ENCODE results near the gene OPTC. TPM values are rescaled to one million over a fixed set of nuclear protein-coding genes. Genes with fewer than 3 reads are reported as not detected.

OPTC gene
- total and polyA plus RNA-seq, 4 donors, result not detected

DNA sequence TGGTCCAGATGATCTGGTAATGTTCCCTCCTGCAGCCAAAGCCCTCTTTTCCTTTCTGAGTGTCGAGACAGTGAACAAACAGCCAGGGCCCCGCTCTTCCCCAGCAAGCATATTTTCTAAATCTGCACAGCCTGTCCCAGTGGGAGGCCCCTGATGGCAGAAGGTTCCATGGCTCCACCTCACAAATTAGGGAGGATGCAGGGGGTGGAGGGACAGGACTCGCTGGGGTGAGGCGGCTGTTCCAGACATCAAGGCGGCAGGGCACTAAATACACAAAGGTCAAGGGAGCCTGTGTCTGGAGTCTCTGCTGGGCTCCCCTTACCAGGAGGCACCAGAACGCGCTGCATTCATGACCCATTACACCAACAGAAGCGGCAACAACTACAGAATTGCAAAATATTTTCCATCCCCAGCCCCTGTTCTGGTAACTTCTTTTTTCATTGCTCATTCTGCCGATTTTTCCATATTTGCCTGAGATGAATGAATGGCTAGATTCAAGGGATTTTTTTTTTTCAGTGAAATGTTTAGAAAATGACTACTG is 45.4 kb upstream of the OPTC start:
- 68 to 82% methylated on average over 9 of the region's 9 CpGs for WGBS, 2 donors
- Histone ChIP-seq H3K36me3 (ENCODE audit: control insufficient read depth in 4 of 4, insufficient read depth in 4 of 4, low read length in 4 of 4) (no peaks in the 10 kb centered on the region), H3K9me3 (ENCODE audit: control insufficient read depth in 4 of 4, insufficient read depth in 3 of 4, low read length in 3 of 4) (peaks cover 0 to 5% (median 1%) of the 10 kb centered on the region in 4 donors), H3K9ac (ENCODE audit: insufficient read depth in 1 of 2, low read length in 2 of 2) (no peak overlapping the region), H3K27ac (ENCODE audit: low read depth in 1 of 2, low read length in 1 of 2) (peak overlapping the region; percentile 26 to 61), H3K4me1 (ENCODE audit: control insufficient read depth in 5 of 5, insufficient read depth in 5 of 5, low read length in 5 of 5) (peaks cover 0 to 8% (median 2%) of the 10 kb centered on the region in 5 donors), H3K4me3 (no peak overlapping the region), H3K27me3 (ENCODE audit: control insufficient read depth in 3 of 3, insufficient read depth in 3 of 3, low read length in 2 of 3) (no peaks in the 10 kb centered on the region)
- ATAC-seq (ENCODE audit: insufficient read depth, low FRiP score), result no peak
- TF ChIP-seq, protein P1, sequence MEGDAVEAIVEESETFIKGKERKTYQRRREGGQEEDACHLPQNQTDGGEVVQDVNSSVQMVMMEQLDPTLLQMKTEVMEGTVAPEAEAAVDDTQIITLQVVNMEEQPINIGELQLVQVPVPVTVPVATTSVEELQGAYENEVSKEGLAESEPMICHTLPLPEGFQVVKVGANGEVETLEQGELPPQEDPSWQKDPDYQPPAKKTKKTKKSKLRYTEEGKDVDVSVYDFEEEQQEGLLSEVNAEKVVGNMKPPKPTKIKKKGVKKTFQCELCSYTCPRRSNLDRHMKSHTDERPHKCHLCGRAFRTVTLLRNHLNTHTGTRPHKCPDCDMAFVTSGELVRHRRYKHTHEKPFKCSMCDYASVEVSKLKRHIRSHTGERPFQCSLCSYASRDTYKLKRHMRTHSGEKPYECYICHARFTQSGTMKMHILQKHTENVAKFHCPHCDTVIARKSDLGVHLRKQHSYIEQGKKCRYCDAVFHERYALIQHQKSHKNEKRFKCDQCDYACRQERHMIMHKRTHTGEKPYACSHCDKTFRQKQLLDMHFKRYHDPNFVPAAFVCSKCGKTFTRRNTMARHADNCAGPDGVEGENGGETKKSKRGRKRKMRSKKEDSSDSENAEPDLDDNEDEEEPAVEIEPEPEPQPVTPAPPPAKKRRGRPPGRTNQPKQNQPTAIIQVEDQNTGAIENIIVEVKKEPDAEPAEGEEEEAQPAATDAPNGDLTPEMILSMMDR (IDR thresholded peaks at IDR 0.05; ENCODE audit: control extremely low read depth, extremely low read depth), result no peak
- peak in 1 of 3 donors; percentile 55 for DNase-seq

DNA sequence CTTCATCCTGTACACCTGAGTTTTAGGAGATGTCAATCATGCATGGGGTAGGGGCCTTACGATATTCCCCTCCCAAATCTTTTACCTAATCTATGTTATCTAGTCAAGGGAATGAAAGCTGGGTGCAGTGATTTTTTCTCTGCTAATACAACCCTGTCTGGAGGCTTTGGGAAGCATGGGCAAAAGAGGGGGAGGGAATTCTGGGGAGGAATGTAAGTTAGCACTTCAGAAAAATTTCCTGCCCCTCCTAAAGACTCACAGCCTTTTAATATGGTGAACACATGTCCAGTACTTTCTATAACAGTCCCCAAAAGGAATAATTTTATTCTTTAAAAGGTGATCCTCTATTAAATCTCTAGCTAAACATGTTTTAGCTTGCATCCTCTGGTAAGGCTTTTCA is 44.0 kb upstream of the OPTC start:
- H3K4me1 ChIP-seq (ENCODE audit: control insufficient read depth in 5 of 5, insufficient read depth in 5 of 5, low read length in 5 of 5), result peaks cover 0 to 9% (median 2%) of the 10 kb centered on the region in 5 donors
- H3K27me3 ChIP-seq (ENCODE audit: control insufficient read depth in 3 of 3, insufficient read depth in 3 of 3, low read length in 2 of 3), result no peaks in the 10 kb centered on the region
- DNase-seq, result peak in 1 of 3 donors; percentile 22
- ATAC-seq (ENCODE audit: insufficient read depth, low FRiP score), result no peak
- no peak overlapping the region for H3K4me3 ChIP-seq
- H3K9ac ChIP-seq (ENCODE audit: insufficient read depth in 1 of 2, low read length in 2 of 2), result no peak overlapping the region
- WGBS, 2 donors, result 69 to 95% methylated on average over 1 of the region's 1 CpG
- H3K27ac ChIP-seq (ENCODE audit: low read depth in 1 of 2, low read length in 1 of 2), result no peak overlapping the region
- H3K36me3 ChIP-seq (ENCODE audit: control insufficient read depth in 4 of 4, insufficient read depth in 4 of 4, low read length in 4 of 4), result no peaks in the 10 kb centered on the region
- H3K9me3 ChIP-seq (ENCODE audit: control insufficient read depth in 4 of 4, insufficient read depth in 3 of 4, low read length in 3 of 4), result peaks cover 0 to 5% (median under 1%) of the 10 kb centered on the region in 4 donors
- TF ChIP-seq, protein P1 (IDR thresholded peaks at IDR 0.05; ENCODE audit: control extremely low read depth, extremely low read depth), result no peak

DNA sequence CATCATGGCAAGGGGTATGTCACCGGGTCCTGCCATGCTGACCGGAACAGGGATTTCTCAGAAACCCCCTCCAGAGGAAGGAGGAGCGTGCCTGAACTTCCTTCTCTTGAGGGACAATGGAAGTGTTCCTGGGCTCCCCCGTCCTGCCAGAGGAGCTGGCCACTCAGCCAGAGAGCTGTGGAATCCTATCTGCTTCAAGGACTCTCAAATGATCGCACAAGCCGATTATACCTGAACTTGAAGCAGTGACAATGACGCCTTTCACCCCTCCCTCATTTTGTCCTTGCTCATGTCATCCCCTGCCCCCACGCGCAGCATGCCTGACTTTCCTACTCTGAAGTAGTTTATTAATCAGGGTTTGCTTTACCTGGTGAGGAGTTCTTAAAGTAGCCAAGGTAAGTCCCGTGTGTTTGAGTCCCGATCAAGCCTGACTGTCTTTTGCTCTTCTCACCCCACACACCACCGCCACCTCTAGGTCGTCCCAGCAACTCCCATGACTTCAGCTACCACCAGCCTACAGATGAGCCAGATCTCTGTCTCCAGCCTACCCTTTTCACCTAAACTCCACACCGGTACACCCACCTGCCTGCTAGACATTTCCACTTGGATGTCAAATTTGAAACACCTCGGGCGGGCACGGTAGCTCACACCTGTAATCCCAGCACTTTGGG is 43.3 kb upstream of the OPTC start:
- no peak overlapping the region for H3K27ac ChIP-seq (ENCODE audit: low read depth in 1 of 2, low read length in 1 of 2)
- H3K4me3 ChIP-seq, result no peak overlapping the region
- H3K36me3 ChIP-seq (ENCODE audit: control insufficient read depth in 4 of 4, insufficient read depth in 4 of 4, low read length in 4 of 4), result no peaks in the 10 kb centered on the region

More for the DNA sequence above, 43.3 kb upstream of the OPTC start:
- Histone ChIP-seq H3K4me1 (ENCODE audit: control insufficient read depth in 5 of 5, insufficient read depth in 5 of 5, low read length in 5 of 5) (peaks cover 0 to 9% (median 2%) of the 10 kb centered on the region in 5 donors), H3K9me3 (ENCODE audit: control insufficient read depth in 4 of 4, insufficient read depth in 3 of 4, low read length in 3 of 4) (peaks cover 0 to 2% (median 0%) of the 10 kb centered on the region in 4 donors), H3K27me3 (ENCODE audit: control insufficient read depth in 3 of 3, insufficient read depth in 3 of 3, low read length in 2 of 3) (no peaks in the 10 kb centered on the region), H3K9ac (ENCODE audit: insufficient read depth in 1 of 2, low read length in 2 of 2) (no peak overlapping the region)
- no peak for DNase-seq
- WGBS, 2 donors, result 63 to 78% methylated on average over 17 of the region's 17 CpGs
- TF ChIP-seq, protein P1 (IDR thresholded peaks at IDR 0.05; ENCODE audit: control extremely low read depth, extremely low read depth), result no peak
- no peak for ATAC-seq (ENCODE audit: insufficient read depth, low FRiP score)
